ENCODE results near the gene PSMG1. TPM values are rescaled to one million over a fixed set of nuclear protein-coding genes. Genes with fewer than 3 reads are reported as not detected.

Gene PSMG1
- total RNA-seq, 1 experiment from 2014 or later: 109 TPM

Other genes with a start within 250 kb of the PSMG1 start
- gene BRWD1, start 130.2 kb upstream of the PSMG1 start, total RNA-seq (2014; rRNA removed; shearing (Covaris generic)): 23.4 and 30.1 TPM in 2 replicates
- gene HMGN1, start 165.6 kb upstream of the PSMG1 start, total RNA-seq (2014; rRNA removed; shearing (Covaris generic)): 246 and 276 TPM in 2 replicates